T-cell (primary cell): ENCODE measurements around the gene DENND1A. TPM values are rescaled to one million over a fixed set of nuclear protein-coding genes. Genes with fewer than 3 reads are reported as not detected.

Experiments used
- ATAC-seq, 4 experiments: fragments of 200-7000 bp in 3 of 4; fragments of 150-1000 bp in 1 of 4; cut with Tn5 transposase; replicated peaks in 1 of 4; 1 replicate in 3 of 4; 2 replicates in 1 of 4; pipeline ENCODE4 v1.10.0; 2021; ENCODE audit warnings: moderate library complexity in 3 of 4, mild to moderate bottlenecking in 2 of 4, moderate number of reproducible peaks in 1 of 4
- CTCF ChIA-PET, 2 donors: fragments of 300-600 bp; sonication (Branson Sonifier 250); formaldehyde crosslinking; loops; one replicate each; lab custom pipeline; 2022; ENCODE audit warnings: antibody characterized with exemption in 2 of 2; lab: Charles Lee
- POLR2A ChIA-PET, 2 donors: fragments of 300-600 bp; sonication (Branson Sonifier 250); formaldehyde crosslinking; loops; one replicate each; lab custom pipeline; 2022; ENCODE audit warnings: antibody characterized with exemption in 2 of 2; lab: Charles Lee
- DNase-seq, 35 experiments: peaks; one replicate each; pipeline versions ENCODE4 v3.0.0 to v3.0.0-alpha.2; 2013 to 2023
- H3K27ac ChIP-seq: one replicate; pipeline ENCODE4 v1.5.1; 2013; ENCODE audit warnings: low read length
- H3K27me3 ChIP-seq, 2 experiments: replicated peaks in 1 of 2; 1 replicate in 1 of 2; 2 replicates in 1 of 2; pipeline versions ENCODE4 v1.6.1 to v1.7.0; 2013; ENCODE audit warnings: low read length in 1 of 2, mixed read lengths in 1 of 2; ENCODE audit not compliant: control insufficient read depth in 2 of 2, insufficient read depth in 2 of 2; ENCODE audit errors: extremely low read depth in 1 of 2
- H3K36me3 ChIP-seq, 2 donors: 1 replicate in 1 of 2; 2 replicates in 1 of 2; pipeline versions ENCODE4 v1.6.1 to v1.7.0; 2013; ENCODE audit warnings: low read length in 1 of 2; ENCODE audit not compliant: control insufficient read depth in 2 of 2, insufficient read depth in 1 of 2; ENCODE audit errors: extremely low read depth in 1 of 2
- H3K4me1 ChIP-seq, 2 experiments: 1 replicate in 1 of 2; 2 replicates in 1 of 2; pipeline versions ENCODE4 v1.6.1 to v1.7.0; 2013; ENCODE audit warnings: low read length in 2 of 2, mixed read lengths in 1 of 2; ENCODE audit not compliant: insufficient read depth in 2 of 2, control insufficient read depth in 1 of 2; ENCODE audit errors: extremely low read depth in 1 of 2
- H3K4me3 ChIP-seq, 2 donors: 1 replicate in 1 of 2; 2 replicates in 1 of 2; pipeline versions ENCODE4 v1.5.1 to v1.7.0; 2013; ENCODE audit warnings: mild to moderate bottlenecking in 2 of 2, low read length in 1 of 2, moderate library complexity in 1 of 2; ENCODE audit not compliant: control insufficient read depth in 1 of 2; ENCODE audit errors: extremely low read depth in 1 of 2
- H3K9me3 ChIP-seq: 2 replicates; pipeline ENCODE4 v1.7.0; 2013
- H3K27ac Mint-ChIP-seq, 2 donors: one replicate each; pipeline ENCODE4 v1.8.0; 2020 to 2021; ENCODE audit warnings: mild to moderate bottlenecking in 2 of 2, mixed read lengths in 2 of 2
- H3K27me3 Mint-ChIP-seq, 2 donors: one replicate each; pipeline ENCODE4 v1.8.0; 2021 to 2022; ENCODE audit warnings: mixed read lengths in 2 of 2
- H3K36me3 Mint-ChIP-seq: one replicate; pipeline ENCODE4 v1.8.0; 2021; ENCODE audit warnings: mixed read lengths
- H3K4me1 Mint-ChIP-seq, 3 donors: one replicate each; pipeline ENCODE4 v1.8.0; 2020 to 2022; ENCODE audit warnings: mixed read lengths in 3 of 3, mild to moderate bottlenecking in 1 of 3
- H3K4me3 Mint-ChIP-seq, 3 donors: one replicate each; pipeline ENCODE4 v1.8.0; 2020 to 2022; ENCODE audit warnings: mild to moderate bottlenecking in 3 of 3, mixed read lengths in 3 of 3, moderate library complexity in 3 of 3
- H3K9me3 Mint-ChIP-seq, 3 donors: one replicate each; pipeline ENCODE4 v1.8.0; 2020 to 2022; ENCODE audit warnings: mixed read lengths in 3 of 3
- WGBS: methylation state at CpG from one replicate; pipeline ENCODE4 v1.1.5; 2013; ENCODE audit warnings: missing lambda C conversion rate; ENCODE audit not compliant: insufficient coverage; 5-methylcytosine and 5-hydroxymethylcytosine counted together
- total RNA-seq, 35 experiments: library from RNA in 6 of 35; stranded (reverse) in 6 of 35; fragments of 120-200 nt in 1 of 35; gene quantifications; one replicate each; pipeline versions ENCODE4 v1.2.1 to v1.2.4 and lab custom pipeline; 2013 to 2026

The DENND1A gene
- total RNA-seq, 5 donors from 2014 or later (not counting 1 experiment from before 2014, with no cell fraction given): 12.4 to 19.9 (median 14.1) TPM

DNA sequence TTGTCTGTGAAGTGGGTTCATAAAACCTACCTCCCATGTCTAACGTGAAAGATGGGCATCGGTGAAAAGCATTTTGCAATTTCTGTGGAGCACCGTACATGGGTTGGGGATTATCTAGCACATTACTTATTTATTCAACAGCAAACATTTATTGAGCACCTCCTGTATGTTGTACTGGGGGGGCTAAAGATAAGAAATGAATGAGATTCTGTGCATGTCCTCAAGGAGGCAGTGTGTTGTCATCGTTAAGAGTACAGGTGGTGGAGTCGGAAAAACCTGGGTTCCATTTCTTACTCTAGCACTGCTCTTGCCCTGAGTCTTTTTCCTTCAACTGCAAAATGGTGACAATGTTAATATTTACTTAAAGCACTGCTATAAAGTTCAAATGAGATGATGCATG, 30.4 kb upstream of the DENND1A start:
- POLR2A ChIA-PET: no interaction called here
- Histone ChIP-seq H3K27me3 (peaks cover 2 to 11% of the 10 kb centered on the region in 2 experiments), H3K9me3 (no peaks in the 10 kb centered on the region), H3K4me1 (no peaks in the 10 kb centered on the region), H3K27ac (no peak overlapping the region), H3K4me3 (no peak overlapping the region), H3K36me3 (no peaks in the 10 kb centered on the region)
- H3K4me1 Mint-ChIP-seq: peaks cover 0 to 7% (median 3%) of the 10 kb centered on the region in 3 donors
- WGBS: no CpG with 5 or more reads among the region's 5 CpGs
- CTCF ChIA-PET: no interaction called here
- no peak overlapping the region for H3K27ac Mint-ChIP-seq
- ATAC-seq: no peak
- H3K9me3 Mint-ChIP-seq: no peaks in the 10 kb centered on the region
- no peaks in the 10 kb centered on the region for H3K36me3 Mint-ChIP-seq
- peaks cover 24 to 38% of the 10 kb centered on the region in 2 donors for H3K27me3 Mint-ChIP-seq
- DNase-seq: no peak
- H3K4me3 Mint-ChIP-seq: no peak overlapping the region

DNA sequence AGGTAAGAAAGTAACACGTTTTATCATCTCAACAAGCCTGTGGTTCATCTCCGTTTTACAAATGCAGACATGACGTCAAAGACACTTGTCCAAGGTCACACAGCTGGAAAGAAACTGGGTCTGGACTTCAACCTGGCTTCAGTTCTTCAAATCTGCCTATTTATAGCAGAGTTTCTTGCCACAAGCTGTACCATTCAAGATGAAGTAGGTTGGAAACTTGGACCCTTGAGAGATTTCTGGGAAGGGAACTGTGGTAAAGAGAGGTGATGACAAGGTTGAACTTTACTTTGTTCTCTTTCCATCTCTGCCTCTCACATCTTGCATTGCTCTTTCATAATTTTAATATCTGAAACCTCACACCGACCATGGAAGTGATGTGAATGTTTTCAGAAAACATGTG, 29.9 kb upstream of the DENND1A start:
- Histone ChIP-seq H3K27me3 (peaks cover 0 to 7% of the 10 kb centered on the region in 2 experiments), H3K9me3 (no peaks in the 10 kb centered on the region), H3K4me1 (no peaks in the 10 kb centered on the region), H3K4me3 (no peak overlapping the region), H3K36me3 (no peaks in the 10 kb centered on the region), H3K27ac (no peak overlapping the region)
- no peak overlapping the region for H3K4me3 Mint-ChIP-seq
- peaks cover 25 to 39% of the 10 kb centered on the region in 2 donors for H3K27me3 Mint-ChIP-seq
- ChIA-PET POLR2A (no interaction called here), CTCF (no interaction called here)
- H3K9me3 Mint-ChIP-seq: no peaks in the 10 kb centered on the region
- H3K27ac Mint-ChIP-seq: no peak overlapping the region
- WGBS: 69% methylated on average over 2 of the region's 4 CpGs
- peaks cover 0 to 3% (median 3%) of the 10 kb centered on the region in 3 donors for H3K4me1 Mint-ChIP-seq
- no peak for ATAC-seq
- no peak for DNase-seq
- no peaks in the 10 kb centered on the region for H3K36me3 Mint-ChIP-seq

DNA sequence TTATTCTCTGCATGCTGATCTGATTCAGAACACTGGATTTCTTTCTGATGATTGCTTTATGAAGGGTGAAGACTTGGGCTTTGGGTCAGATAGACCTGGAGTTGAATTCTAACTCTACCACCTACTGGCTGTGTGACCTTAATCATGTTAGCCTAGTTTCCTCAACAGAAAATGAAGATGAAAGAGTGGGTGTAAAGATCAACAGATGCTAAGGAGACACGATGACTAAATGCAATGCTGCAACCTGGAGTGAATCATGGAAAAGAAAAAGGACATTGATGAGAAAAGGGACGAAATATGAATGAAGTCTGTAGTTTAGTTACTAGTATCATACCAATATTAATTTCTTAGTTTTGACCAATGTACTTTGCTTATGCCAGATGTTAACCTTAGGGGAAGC, 27.8 kb upstream of the DENND1A start:
- CTCF ChIA-PET: no interaction called here
- Histone ChIP-seq H3K4me1 (no peaks in the 10 kb centered on the region), H3K27ac (no peak overlapping the region), H3K36me3 (no peaks in the 10 kb centered on the region), H3K9me3 (no peaks in the 10 kb centered on the region), H3K27me3 (peaks cover 0 to 3% of the 10 kb centered on the region in 2 experiments), H3K4me3 (no peak overlapping the region)
- Mint-ChIP-seq H3K36me3 (no peaks in the 10 kb centered on the region), H3K9me3 (no peaks in the 10 kb centered on the region), H3K4me3 (no peak overlapping the region), H3K27ac (no peak overlapping the region), H3K27me3 (peaks cover 23 to 35% of the 10 kb centered on the region in 2 donors), H3K4me1 (no peaks in the 10 kb centered on the region)
- ATAC-seq (no peak), DNase-seq (no peak)
- POLR2A ChIA-PET: no interaction called here
- WGBS: 33% methylated on average over 1 of the region's 2 CpGs

DNA sequence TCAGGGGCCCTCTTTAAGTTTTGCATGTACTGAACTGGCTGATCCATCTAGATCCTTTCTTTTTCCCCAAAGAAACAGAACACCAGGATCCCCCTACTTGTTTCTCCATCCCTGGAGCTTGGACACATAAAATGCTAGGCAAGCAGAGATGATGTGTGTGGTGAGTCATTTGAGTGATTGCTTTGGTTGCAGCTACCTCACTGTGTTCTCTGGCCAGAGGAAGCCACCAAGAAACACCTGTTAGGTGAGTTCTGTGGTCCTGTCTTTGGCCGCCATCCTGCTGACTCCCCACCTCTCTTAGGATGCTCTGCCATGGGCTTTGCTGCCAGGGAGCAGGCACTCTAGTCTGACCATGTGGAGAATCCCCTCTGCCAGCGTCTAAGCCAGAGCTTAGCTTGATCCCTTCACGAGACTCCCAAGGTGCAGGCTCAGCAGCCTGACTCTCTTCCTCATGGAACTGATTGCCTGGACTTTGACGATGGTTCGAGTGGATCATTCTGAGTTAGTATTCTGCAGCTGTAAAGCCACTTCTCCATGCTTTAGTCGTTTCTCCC, 27.3 kb upstream of the DENND1A start:
- no peaks in the 10 kb centered on the region for H3K4me1 Mint-ChIP-seq
- H3K9me3 ChIP-seq: no peaks in the 10 kb centered on the region
- ATAC-seq: no peak
- CTCF ChIA-PET: no interaction called here
- no peak for DNase-seq
- WGBS: 90% methylated on average over 4 of the region's 6 CpGs
- H3K36me3 Mint-ChIP-seq: no peaks in the 10 kb centered on the region
- no peak overlapping the region for H3K27ac ChIP-seq
- POLR2A ChIA-PET: no interaction called here
- no peaks in the 10 kb centered on the region for H3K36me3 ChIP-seq
- no peak overlapping the region for H3K4me3 Mint-ChIP-seq
- H3K4me3 ChIP-seq: no peak overlapping the region
- no peaks in the 10 kb centered on the region for H3K4me1 ChIP-seq
- no peaks in the 10 kb centered on the region for H3K9me3 Mint-ChIP-seq
- H3K27ac Mint-ChIP-seq: no peak overlapping the region
- H3K27me3 Mint-ChIP-seq: peaks cover 23 to 36% of the 10 kb centered on the region in 2 donors
- H3K27me3 ChIP-seq: peaks cover 0 to 3% of the 10 kb centered on the region in 2 experiments

DNA sequence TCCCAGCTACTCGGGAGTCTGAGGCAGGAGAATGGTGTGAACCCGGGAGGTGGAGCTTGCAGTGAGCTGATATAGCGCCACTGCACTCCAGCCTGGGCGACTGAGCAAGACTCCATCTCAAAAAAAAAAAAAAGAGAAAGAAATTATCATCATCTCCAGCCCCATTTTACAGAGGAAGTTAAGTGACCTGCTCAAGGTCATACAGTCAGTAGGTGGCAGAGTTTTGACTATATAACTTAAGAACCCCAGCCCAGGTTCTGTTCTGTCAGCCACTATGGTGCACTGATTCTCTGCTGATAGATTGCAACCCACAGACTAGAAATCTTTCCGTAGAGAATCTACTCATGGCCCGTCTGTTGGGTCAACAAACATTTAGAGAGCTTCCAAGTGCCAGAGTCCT, 25.7 kb upstream of the DENND1A start:
- no peak overlapping the region for H3K4me3 Mint-ChIP-seq

DNA sequence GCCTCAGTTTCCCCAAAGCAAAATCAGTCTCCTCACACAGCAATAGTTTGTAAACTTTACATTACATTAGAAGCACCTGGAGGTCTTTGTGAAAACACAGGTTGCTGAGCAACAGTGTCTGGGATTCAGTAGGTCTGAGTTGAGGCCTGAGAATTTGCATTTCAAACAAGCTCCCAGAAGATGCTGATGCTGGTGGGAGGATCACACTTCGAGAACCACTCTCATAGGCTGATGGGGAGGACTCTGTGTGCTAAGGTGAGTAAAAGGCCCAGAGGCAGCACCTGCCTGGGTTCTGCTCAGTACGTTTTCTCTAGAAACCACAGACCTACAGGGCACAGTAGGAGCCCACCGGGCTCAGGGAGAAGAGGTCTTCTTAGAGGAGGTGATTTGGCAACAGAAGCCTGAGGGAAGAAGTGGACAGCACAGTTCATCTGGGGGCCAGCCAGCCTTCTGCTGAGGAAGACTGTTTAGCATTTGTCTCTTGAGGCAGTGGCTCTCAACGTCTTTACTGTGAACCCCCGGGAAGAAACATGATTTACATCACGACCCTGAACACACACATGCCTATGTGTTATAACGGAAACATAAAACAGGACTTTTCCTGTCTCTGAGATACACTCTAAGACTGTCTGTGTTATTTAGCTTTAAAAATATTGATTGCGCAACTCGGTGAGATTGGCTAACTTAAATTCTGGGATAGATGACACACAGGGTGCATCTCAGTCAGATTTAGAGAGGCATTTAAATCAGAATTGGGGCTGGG, 24.8 kb upstream of the DENND1A start:
- WGBS: 70% methylated on average over 4 of the region's 9 CpGs
- Histone ChIP-seq H3K36me3 (no peaks in the 10 kb centered on the region), H3K9me3 (no peaks in the 10 kb centered on the region), H3K4me3 (no peak overlapping the region), H3K27me3 (peaks cover 0 to 3% of the 10 kb centered on the region in 2 experiments), H3K27ac (no peak overlapping the region), H3K4me1 (no peaks in the 10 kb centered on the region)
- no peaks in the 10 kb centered on the region for H3K9me3 Mint-ChIP-seq
- no peaks in the 10 kb centered on the region for H3K36me3 Mint-ChIP-seq
- H3K4me1 Mint-ChIP-seq: no peaks in the 10 kb centered on the region
- peaks cover 16 to 21% of the 10 kb centered on the region in 2 donors for H3K27me3 Mint-ChIP-seq
- CTCF ChIA-PET: no interaction called here
- no peak overlapping the region for H3K27ac Mint-ChIP-seq
- no peak overlapping the region for H3K4me3 Mint-ChIP-seq
- POLR2A ChIA-PET: no interaction called here
- no peak for DNase-seq
- no peak for ATAC-seq

More for the DNA sequence above, 25.7 kb upstream of the DENND1A start:
- H3K27me3 ChIP-seq: peaks cover 0 to 3% of the 10 kb centered on the region in 2 experiments
- no peak overlapping the region for H3K27ac ChIP-seq
- Mint-ChIP-seq H3K36me3 (no peaks in the 10 kb centered on the region), H3K27me3 (peaks cover 16 to 25% of the 10 kb centered on the region in 2 donors), H3K9me3 (no peaks in the 10 kb centered on the region), H3K4me1 (no peaks in the 10 kb centered on the region), H3K27ac (no peak overlapping the region)
- 85% methylated on average over 2 of the region's 6 CpGs for WGBS
- no peaks in the 10 kb centered on the region for H3K4me1 ChIP-seq
- no peaks in the 10 kb centered on the region for H3K36me3 ChIP-seq
- no peak for ATAC-seq
- no peak for DNase-seq
- ChIA-PET CTCF (no interaction called here), POLR2A (no interaction called here)
- H3K4me3 ChIP-seq: no peak overlapping the region
- H3K9me3 ChIP-seq: no peaks in the 10 kb centered on the region
